ENCODE measurements around the gene CYP2U1. TPM values are rescaled to one million over a fixed set of nuclear protein-coding genes. Genes with fewer than 3 reads are reported as not detected.

Gene CYP2U1
- 1 to 10 TPM; 2.9 to 4.0 TPM for total RNA-seq
- polyA plus RNA-seq (2013, experiment 1 of 2): 5.0 TPM
- polyA plus RNA-seq (2013, experiment 2 of 2): 4.0 TPM
- 2.2 to 30.1 (median 9.5) reads per million in 172 experiments for total RNA-seq

- POLR2A ChIA-PET: interaction anchor here (1.0 to 3.2 kb wide), 4 partner anchors 15 to 210 kb away, joined by 3 to 21 read pairs (median 10); partner anchors contain the start of genes HADH and PAPSS1
Measured at GRCh38 chr4:107930821-107931774, at the start of gene CYP2U1. Gene CYP2U1 (plus strand): TSS chr4:107931549. CDS start chr4:107931644, 95 bp downstream.

DNA sequence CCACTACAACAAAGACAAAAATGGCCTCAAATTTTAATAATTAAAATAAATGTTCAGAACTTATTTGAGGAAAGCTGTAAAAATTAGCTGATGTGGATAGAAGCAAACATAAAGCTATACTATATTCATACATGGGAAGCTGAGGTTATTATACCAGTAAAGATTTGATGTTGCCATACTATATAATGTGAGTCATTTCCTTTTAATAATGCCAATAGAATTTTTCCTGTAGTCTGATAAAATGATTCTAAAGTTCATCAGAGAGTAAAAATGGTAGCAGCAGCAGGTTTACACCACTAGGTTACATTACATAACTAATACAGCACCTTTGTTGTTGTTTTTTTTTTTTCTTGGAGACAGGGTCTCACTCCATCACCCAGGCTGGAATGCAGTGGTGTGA, 45.5 kb upstream of the CYP2U1 start:
- no peak overlapping the region for H3K4me3 ChIP-seq (ENCODE audit: low read length)
- no peak overlapping the region for H3K27ac ChIP-seq (ENCODE audit: low read depth in 1 of 2, low read length in 2 of 2)
- no peak for DNase-seq
- ChIA-PET CTCF (no interaction called here), POLR2A (no interaction called here)
- Mint-ChIP-seq H3K27ac (no peak overlapping the region), H3K4me3 (no peak overlapping the region), H3K9me3 (peaks cover 3% of the 10 kb centered on the region), H3K27me3 (peaks cover 7% of the 10 kb centered on the region), H3K36me3 (ENCODE audit: low read depth) (no peaks in the 10 kb centered on the region), H3K4me1 (ENCODE audit: low read depth) (no peaks in the 10 kb centered on the region)
- no peaks in the 10 kb centered on the region for H3K36me3 ChIP-seq (ENCODE audit: insufficient read depth, low read length)
- TF ChIP-seq, protein P1, sequence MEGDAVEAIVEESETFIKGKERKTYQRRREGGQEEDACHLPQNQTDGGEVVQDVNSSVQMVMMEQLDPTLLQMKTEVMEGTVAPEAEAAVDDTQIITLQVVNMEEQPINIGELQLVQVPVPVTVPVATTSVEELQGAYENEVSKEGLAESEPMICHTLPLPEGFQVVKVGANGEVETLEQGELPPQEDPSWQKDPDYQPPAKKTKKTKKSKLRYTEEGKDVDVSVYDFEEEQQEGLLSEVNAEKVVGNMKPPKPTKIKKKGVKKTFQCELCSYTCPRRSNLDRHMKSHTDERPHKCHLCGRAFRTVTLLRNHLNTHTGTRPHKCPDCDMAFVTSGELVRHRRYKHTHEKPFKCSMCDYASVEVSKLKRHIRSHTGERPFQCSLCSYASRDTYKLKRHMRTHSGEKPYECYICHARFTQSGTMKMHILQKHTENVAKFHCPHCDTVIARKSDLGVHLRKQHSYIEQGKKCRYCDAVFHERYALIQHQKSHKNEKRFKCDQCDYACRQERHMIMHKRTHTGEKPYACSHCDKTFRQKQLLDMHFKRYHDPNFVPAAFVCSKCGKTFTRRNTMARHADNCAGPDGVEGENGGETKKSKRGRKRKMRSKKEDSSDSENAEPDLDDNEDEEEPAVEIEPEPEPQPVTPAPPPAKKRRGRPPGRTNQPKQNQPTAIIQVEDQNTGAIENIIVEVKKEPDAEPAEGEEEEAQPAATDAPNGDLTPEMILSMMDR (IDR thresholded peaks at IDR 0.05): no peak
- no peak for ATAC-seq (ENCODE audit: poor library complexity)
- H3K4me1 ChIP-seq (ENCODE audit: insufficient read depth, low read length): no peaks in the 10 kb centered on the region
- no peaks in the 10 kb centered on the region for H3K27me3 ChIP-seq (ENCODE audit: control insufficient read depth in 1 of 2, insufficient read depth in 2 of 2, low read length in 2 of 2)
- H3K9me3 ChIP-seq (ENCODE audit: control insufficient read depth in 1 of 2, insufficient read depth in 1 of 2, low read length in 2 of 2): no peaks in the 10 kb centered on the region
- intact Hi-C loops (cut with DNase I, micrococcal nuclease): no loop called here

More at GRCh38 chr4:107930821-107931774, at the start of gene CYP2U1:
- Mint-ChIP-seq H3K4me1 (ENCODE audit: low read depth) (peaks cover 50% of the 10 kb centered on the region), H3K36me3 (ENCODE audit: low read depth) (peaks cover 10% of the 10 kb centered on the region), H3K9me3 (no peaks in the 10 kb centered on the region), H3K4me3 (peak within 1 kb of the TSS; percentile 96), H3K27me3 (no peaks in the 10 kb centered on the region), H3K27ac (peak within 1 kb of the TSS; percentile 89)
- CTCF ChIA-PET: no interaction called here
- peak; percentile 54 to 90 (median 74) for DNase-seq
- TF ChIP-seq, protein P1 (IDR thresholded peaks at IDR 0.05): no peak
- H3K4me1 ChIP-seq (ENCODE audit: insufficient read depth, low read length): peaks cover 16% of the 10 kb centered on the region
- H3K27ac ChIP-seq (ENCODE audit: low read depth in 1 of 2, low read length in 2 of 2): peak within 1 kb of the TSS; percentile 2 to 4
- H3K4me3 ChIP-seq (ENCODE audit: low read length): peak within 1 kb of the TSS; percentile 81
- ATAC-seq (ENCODE audit: poor library complexity): peak; percentile 93
- H3K36me3 ChIP-seq (ENCODE audit: insufficient read depth, low read length): no peaks in the 10 kb centered on the region
- intact Hi-C loops (cut with DNase I, micrococcal nuclease): loop anchor here (2.0 to 10.0 kb wide), 4 partner anchors 56 to 1616 kb away; partner anchors contain the start of genes AIMP1 (in 1 of the 2), HADH (in 1 of the 2), OSTC (in 1 of the 2) and PAPSS1 (in 1 of the 2)
- H3K9me3 ChIP-seq (ENCODE audit: control insufficient read depth in 1 of 2, insufficient read depth in 1 of 2, low read length in 2 of 2): no peaks in the 10 kb centered on the region
- no peaks in the 10 kb centered on the region for H3K27me3 ChIP-seq (ENCODE audit: control insufficient read depth in 1 of 2, insufficient read depth in 2 of 2, low read length in 2 of 2)

DNA sequence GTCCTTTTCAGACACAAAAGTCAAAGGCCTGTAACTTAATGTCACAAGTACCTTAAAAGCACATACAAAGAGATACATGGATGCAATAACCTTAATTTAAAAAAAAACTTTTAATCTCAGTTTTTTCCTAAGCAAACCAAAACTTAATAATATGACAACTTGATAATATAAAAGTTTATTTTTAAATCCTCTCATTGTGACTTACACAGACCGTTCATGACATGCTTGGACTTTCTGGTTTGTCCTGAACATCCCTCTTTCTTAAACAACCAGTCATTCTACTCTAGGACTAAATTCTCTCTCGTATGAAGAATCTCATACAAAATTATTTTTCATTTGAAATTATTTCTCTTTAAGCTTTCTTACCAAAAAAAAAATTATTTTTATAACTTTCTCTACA, 43.1 kb upstream of the CYP2U1 start:
- Histone ChIP-seq H3K4me1 (ENCODE audit: insufficient read depth, low read length) (no peaks in the 10 kb centered on the region), H3K4me3 (ENCODE audit: low read length) (no peak overlapping the region), H3K36me3 (ENCODE audit: insufficient read depth, low read length) (no peaks in the 10 kb centered on the region), H3K27me3 (ENCODE audit: control insufficient read depth in 1 of 2, insufficient read depth in 2 of 2, low read length in 2 of 2) (no peaks in the 10 kb centered on the region), H3K9me3 (ENCODE audit: control insufficient read depth in 1 of 2, insufficient read depth in 1 of 2, low read length in 2 of 2) (no peaks in the 10 kb centered on the region), H3K27ac (ENCODE audit: low read depth in 1 of 2, low read length in 2 of 2) (no peak overlapping the region)
- TF ChIP-seq, protein P1 (IDR thresholded peaks at IDR 0.05): no peak
- ATAC-seq (ENCODE audit: poor library complexity): no peak
- Mint-ChIP-seq H3K36me3 (ENCODE audit: low read depth) (no peaks in the 10 kb centered on the region), H3K9me3 (peaks cover 3% of the 10 kb centered on the region), H3K27ac (no peak overlapping the region), H3K27me3 (no peaks in the 10 kb centered on the region), H3K4me1 (ENCODE audit: low read depth) (no peaks in the 10 kb centered on the region), H3K4me3 (no peak overlapping the region)
- ChIA-PET POLR2A (no interaction called here), CTCF (no interaction called here)
- DNase-seq: no peak
- intact Hi-C loops (cut with DNase I, micrococcal nuclease): no loop called here
